ENCODE results near the gene ADRA1B. TPM values are rescaled to one million over a fixed set of nuclear protein-coding genes. Genes with fewer than 3 reads are reported as not detected.
A peak's percentile ranks its signal among the peaks of the same experiment; 100 is the strongest.

Gene ADRA1B
- total RNA-seq, 2 donors from 2014 or later, result 4.2 to 8.0 TPM

- DNase-seq (ENCODE audit: low spot score), result no peak
Measured at GRCh38 chr5:159916841-159917761, 819 bp downstream of the ADRA1B start.

GRCh38 chr5:159917994-159918393, 1.7 kb downstream of the ADRA1B start:
- intact Hi-C loops (cut with DNase I), result loop anchor here (5.0 to 10.0 kb wide), 4 partner anchors 401 to 476 kb away; no protein-coding TSS in a partner anchor
- DNase-seq (ENCODE audit: low spot score), result no peak

More at GRCh38 chr5:159916841-159917761, 819 bp downstream of the ADRA1B start:
- intact Hi-C loops (cut with DNase I), result loop anchor here (5.0 to 10.0 kb wide), 4 partner anchors 400 to 475 kb away; no protein-coding TSS in a partner anchor

GRCh38 chr5:159921721-159922120, 5.4 kb downstream of the ADRA1B start:
- intact Hi-C loops (cut with DNase I), result no loop called here
- no peak for DNase-seq (ENCODE audit: low spot score)

GRCh38 chr5:159923008-159923407, 6.7 kb downstream of the ADRA1B start:
- intact Hi-C loops (cut with DNase I), result no loop called here
- DNase-seq (ENCODE audit: low spot score), result no peak

GRCh38 chr5:159928122-159928909, 12.0 kb downstream of the ADRA1B start:
- intact Hi-C loops (cut with DNase I), result no loop called here
- DNase-seq (ENCODE audit: low spot score), result peak; percentile 83

- no peak for DNase-seq (ENCODE audit: low spot score)
- intact Hi-C loops (cut with DNase I), result no loop called here
Measured at GRCh38 chr5:159929176-159929575, 12.9 kb downstream of the ADRA1B start.

GRCh38 chr5:159933531-159934485, 17.5 kb downstream of the ADRA1B start:
- DNase-seq (ENCODE audit: low spot score), result no peak
- intact Hi-C loops (cut with DNase I), result no loop called here

GRCh38 chr5:159935946-159936345, 19.7 kb downstream of the ADRA1B start:
- no peak for DNase-seq (ENCODE audit: low spot score)
- intact Hi-C loops (cut with DNase I), result no loop called here

GRCh38 chr5:159936686-159937329, 20.5 kb downstream of the ADRA1B start:
- intact Hi-C loops (cut with DNase I), result no loop called here
- no peak for DNase-seq (ENCODE audit: low spot score)

GRCh38 chr5:159937580-159937979, 21.3 kb downstream of the ADRA1B start:
- intact Hi-C loops (cut with DNase I), result no loop called here
- no peak for DNase-seq (ENCODE audit: low spot score)

GRCh38 chr5:159943326-159943725, 27.0 kb downstream of the ADRA1B start:
- intact Hi-C loops (cut with DNase I), result no loop called here
- DNase-seq (ENCODE audit: low spot score), result no peak

GRCh38 chr5:159944056-159944600, 27.8 kb downstream of the ADRA1B start:
- intact Hi-C loops (cut with DNase I), result loop anchor here in 1 of 2 donors (1.0 kb wide), 1 partner anchor 41 kb away; no protein-coding TSS in a partner anchor

GRCh38 chr5:159945359-159945758, 29.1 kb downstream of the ADRA1B start:
- DNase-seq (ENCODE audit: low spot score), result no peak
- intact Hi-C loops (cut with DNase I), result no loop called here

More at GRCh38 chr5:159944056-159944600, 27.8 kb downstream of the ADRA1B start:
- DNase-seq (ENCODE audit: low spot score), result no peak

GRCh38 chr5:159947708-159948358, 31.6 kb downstream of the ADRA1B start:
- intact Hi-C loops (cut with DNase I), result no loop called here
- no peak for DNase-seq (ENCODE audit: low spot score)

- no peak for DNase-seq (ENCODE audit: low spot score)
- intact Hi-C loops (cut with DNase I), result no loop called here
Measured at GRCh38 chr5:159951387-159951786, 35.1 kb downstream of the ADRA1B start.

- DNase-seq (ENCODE audit: low spot score), result no peak
- intact Hi-C loops (cut with DNase I), result no loop called here
Measured at GRCh38 chr5:159951834-159952233, 35.6 kb downstream of the ADRA1B start.

GRCh38 chr5:159953609-159954008, 37.3 kb downstream of the ADRA1B start:
- intact Hi-C loops (cut with DNase I), result no loop called here
- no peak for DNase-seq (ENCODE audit: low spot score)

Measured in posterior vena cava (tissue), 2 donors.